ENCODE data around the gene GRK5.
"Not testable (repeated sequence)": the region's sequence is repeated elsewhere in the genome, so short reads cannot be mapped to it uniquely, and the experiment has no call there.

The GRK5 gene

DNA sequence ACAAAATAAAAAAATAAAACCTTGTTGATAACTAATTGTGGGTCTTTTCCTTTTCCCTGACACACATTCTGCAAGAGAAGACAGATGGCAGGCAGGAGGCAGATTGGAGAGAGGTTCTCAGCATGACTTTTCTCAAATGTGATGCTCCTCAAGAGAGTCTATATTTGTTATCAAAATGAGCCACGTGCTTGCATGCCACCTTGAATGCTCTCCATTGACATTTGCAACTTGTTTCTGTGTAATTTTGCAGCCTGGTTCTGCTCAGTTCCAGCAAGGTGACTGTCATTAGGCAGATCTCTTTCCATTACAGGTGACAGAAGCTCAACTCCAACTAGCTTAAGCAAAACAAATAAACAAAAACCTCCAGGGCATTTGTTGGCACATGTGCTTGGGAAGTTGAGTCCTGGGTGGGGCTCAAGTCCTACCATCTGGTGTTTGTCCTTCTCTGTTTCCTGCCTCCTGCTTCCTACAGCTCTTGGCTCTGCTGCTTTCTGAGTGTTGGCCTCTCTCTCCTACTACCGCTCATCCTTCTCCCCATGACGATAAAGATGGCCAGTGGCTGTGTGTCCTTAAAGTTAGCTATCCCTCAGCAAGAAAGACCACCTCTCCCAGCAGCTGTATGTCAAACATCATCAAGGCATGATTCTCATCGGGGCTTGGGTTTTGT is 56.7 kb downstream of the GRK5 start:
- no peak overlapping the region for H3K27ac ChIP-seq (ENCODE audit: low read length)
- H3K9ac ChIP-seq (ENCODE audit: low read length in 2 of 2): no peak overlapping the region
- no peak overlapping the region for H3K4me3 ChIP-seq (ENCODE audit: low read length in 2 of 2)
- no peaks in the 10 kb centered on the region for H3K9me3 ChIP-seq (ENCODE audit: control insufficient read depth in 2 of 2, low read length in 2 of 2)
- peaks cover 14% of the 10 kb centered on the region for H3K4me1 ChIP-seq (ENCODE audit: control insufficient read depth, insufficient read depth, low read length)
- peaks cover 0 to 5% of the 10 kb centered on the region in 2 donors for H3K36me3 ChIP-seq (ENCODE audit: control insufficient read depth in 2 of 2, insufficient read depth in 2 of 2, low read length in 2 of 2)
- H3K27me3 ChIP-seq (ENCODE audit: control insufficient read depth in 1 of 2, insufficient read depth in 2 of 2, low read length in 2 of 2): no peaks in the 10 kb centered on the region

DNA sequence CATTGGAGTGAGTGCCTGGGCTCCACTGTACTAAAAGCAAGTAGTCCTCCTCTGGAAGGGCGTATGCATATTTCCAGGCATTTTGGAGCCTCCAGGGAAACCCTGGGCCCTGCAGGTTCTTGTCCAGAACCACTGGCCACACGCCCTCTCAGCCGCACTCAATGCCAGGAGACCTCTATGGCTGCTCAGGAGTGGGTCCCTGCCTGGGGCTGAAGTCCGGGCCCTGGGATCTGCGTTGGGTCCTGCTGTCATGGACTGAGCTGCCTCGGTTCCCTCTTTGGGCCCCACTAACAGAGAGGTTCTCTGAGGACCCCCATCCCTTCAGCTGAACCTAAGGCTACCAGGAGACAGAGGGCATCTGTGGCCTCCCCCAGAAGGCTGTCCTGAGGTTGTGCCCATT is 58.3 kb downstream of the GRK5 start:
- no peak overlapping the region for H3K27ac ChIP-seq (ENCODE audit: low read length)
- peaks cover 21% of the 10 kb centered on the region for H3K4me1 ChIP-seq (ENCODE audit: control insufficient read depth, insufficient read depth, low read length)
- H3K27me3 ChIP-seq (ENCODE audit: control insufficient read depth in 1 of 2, insufficient read depth in 2 of 2, low read length in 2 of 2): no peaks in the 10 kb centered on the region
- H3K36me3 ChIP-seq (ENCODE audit: control insufficient read depth in 2 of 2, insufficient read depth in 2 of 2, low read length in 2 of 2): peaks cover 0 to 5% of the 10 kb centered on the region in 2 donors
- H3K9ac ChIP-seq (ENCODE audit: low read length in 2 of 2): no peak overlapping the region
- no peak overlapping the region for H3K4me3 ChIP-seq (ENCODE audit: low read length in 2 of 2)
- H3K9me3 ChIP-seq (ENCODE audit: control insufficient read depth in 2 of 2, low read length in 2 of 2): no peaks in the 10 kb centered on the region

DNA sequence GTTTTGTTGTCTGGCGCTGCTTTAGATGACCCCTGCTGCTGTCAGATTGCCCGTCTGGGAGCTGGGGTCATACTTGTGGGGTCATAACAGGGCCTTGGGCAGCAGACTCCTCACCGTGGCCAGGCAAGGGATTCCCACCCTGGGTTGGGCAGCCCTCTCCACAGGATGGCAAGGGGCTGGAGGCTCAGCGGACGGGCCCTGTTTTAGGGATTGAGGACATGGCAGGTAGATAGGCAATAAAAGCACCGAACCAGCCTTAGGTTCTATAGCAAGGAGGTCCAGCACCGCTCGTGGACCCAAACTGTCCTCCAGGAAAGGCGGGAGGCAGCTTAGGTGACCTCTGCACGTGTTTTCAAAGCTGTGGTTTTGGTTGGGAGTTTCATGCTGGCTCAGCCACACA is 60.0 kb downstream of the GRK5 start:
- H3K9me3 ChIP-seq (ENCODE audit: control insufficient read depth in 2 of 2, low read length in 2 of 2): no peaks in the 10 kb centered on the region
- H3K27me3 ChIP-seq (ENCODE audit: control insufficient read depth in 1 of 2, insufficient read depth in 2 of 2, low read length in 2 of 2): no peaks in the 10 kb centered on the region
- peaks cover 34% of the 10 kb centered on the region for H3K4me1 ChIP-seq (ENCODE audit: control insufficient read depth, insufficient read depth, low read length)
- no peak overlapping the region for H3K9ac ChIP-seq (ENCODE audit: low read length in 2 of 2)
- H3K36me3 ChIP-seq (ENCODE audit: control insufficient read depth in 2 of 2, insufficient read depth in 2 of 2, low read length in 2 of 2): peaks cover 0 to 5% of the 10 kb centered on the region in 2 donors
- no peak overlapping the region for H3K4me3 ChIP-seq (ENCODE audit: low read length in 2 of 2)
- no peak overlapping the region for H3K27ac ChIP-seq (ENCODE audit: low read length)

DNA sequence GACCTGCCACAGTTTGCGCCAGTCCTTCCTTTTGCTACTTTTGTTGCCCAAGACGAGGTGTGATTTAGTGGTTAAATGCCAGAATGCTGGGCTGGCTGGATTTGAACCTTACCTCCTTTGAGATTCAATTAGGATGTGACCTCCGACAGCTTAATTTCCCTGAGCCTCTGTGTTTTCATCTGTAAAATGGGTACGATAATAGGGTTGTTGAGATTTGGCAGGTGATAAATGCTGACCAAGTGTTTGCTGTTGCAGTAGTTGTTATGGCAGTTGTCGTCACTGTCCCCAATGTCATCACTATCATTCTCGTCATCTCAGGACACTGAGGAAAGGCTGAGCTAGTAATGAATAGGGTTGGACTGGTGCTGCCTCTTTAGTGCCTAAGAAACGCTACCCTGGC is 61.1 kb downstream of the GRK5 start:
- Histone ChIP-seq H3K9ac (ENCODE audit: low read length in 2 of 2) (no peak overlapping the region), H3K27me3 (ENCODE audit: control insufficient read depth in 1 of 2, insufficient read depth in 2 of 2, low read length in 2 of 2) (no peaks in the 10 kb centered on the region), H3K9me3 (ENCODE audit: control insufficient read depth in 2 of 2, low read length in 2 of 2) (no peaks in the 10 kb centered on the region), H3K4me3 (ENCODE audit: low read length in 2 of 2) (no peak overlapping the region), H3K27ac (ENCODE audit: low read length) (no peak overlapping the region), H3K4me1 (ENCODE audit: control insufficient read depth, insufficient read depth, low read length) (peaks cover 38% of the 10 kb centered on the region), H3K36me3 (ENCODE audit: control insufficient read depth in 2 of 2, insufficient read depth in 2 of 2, low read length in 2 of 2) (peaks cover 0 to 5% of the 10 kb centered on the region in 2 donors)

DNA sequence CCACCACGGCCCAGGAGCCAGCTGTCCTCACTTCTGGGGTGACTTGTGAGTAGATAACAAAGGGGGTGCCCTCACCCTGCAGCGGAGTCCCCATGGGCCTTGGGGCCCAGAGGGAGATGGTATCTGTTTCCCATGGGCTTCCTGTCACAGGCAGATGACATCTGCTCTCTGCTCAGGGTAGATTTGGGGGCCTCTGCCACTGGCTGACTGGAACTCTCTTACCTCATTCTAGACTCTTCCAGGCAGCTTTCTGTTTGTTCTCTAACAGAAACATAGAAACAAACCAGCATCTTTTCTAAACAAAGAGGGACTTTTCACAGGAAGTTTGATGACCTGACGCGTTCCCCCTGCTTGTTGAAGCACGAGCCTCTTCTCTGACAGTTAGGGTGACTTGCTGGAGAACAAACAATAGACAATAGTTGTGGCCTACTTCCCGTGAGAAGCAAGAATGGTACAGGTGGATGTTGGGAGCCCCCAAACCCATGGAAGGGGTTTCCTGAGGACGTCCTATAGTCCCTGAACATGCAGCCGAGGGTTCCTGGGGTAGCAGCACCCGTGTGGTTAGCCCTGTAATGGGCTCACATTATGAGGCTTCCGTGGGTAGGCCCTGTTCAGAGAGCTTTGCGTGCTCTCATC is 61.6 kb downstream of the GRK5 start:
- H3K27ac ChIP-seq (ENCODE audit: low read length): no peak overlapping the region
- no peak overlapping the region for H3K9ac ChIP-seq (ENCODE audit: low read length in 2 of 2)
- H3K36me3 ChIP-seq (ENCODE audit: control insufficient read depth in 2 of 2, insufficient read depth in 2 of 2, low read length in 2 of 2): peaks cover 0 to 5% of the 10 kb centered on the region in 2 donors
- H3K27me3 ChIP-seq (ENCODE audit: control insufficient read depth in 1 of 2, insufficient read depth in 2 of 2, low read length in 2 of 2): no peaks in the 10 kb centered on the region
- H3K9me3 ChIP-seq (ENCODE audit: control insufficient read depth in 2 of 2, low read length in 2 of 2): no peaks in the 10 kb centered on the region
- H3K4me1 ChIP-seq (ENCODE audit: control insufficient read depth, insufficient read depth, low read length): peaks cover 39% of the 10 kb centered on the region
- no peak overlapping the region for H3K4me3 ChIP-seq (ENCODE audit: low read length in 2 of 2)

DNA sequence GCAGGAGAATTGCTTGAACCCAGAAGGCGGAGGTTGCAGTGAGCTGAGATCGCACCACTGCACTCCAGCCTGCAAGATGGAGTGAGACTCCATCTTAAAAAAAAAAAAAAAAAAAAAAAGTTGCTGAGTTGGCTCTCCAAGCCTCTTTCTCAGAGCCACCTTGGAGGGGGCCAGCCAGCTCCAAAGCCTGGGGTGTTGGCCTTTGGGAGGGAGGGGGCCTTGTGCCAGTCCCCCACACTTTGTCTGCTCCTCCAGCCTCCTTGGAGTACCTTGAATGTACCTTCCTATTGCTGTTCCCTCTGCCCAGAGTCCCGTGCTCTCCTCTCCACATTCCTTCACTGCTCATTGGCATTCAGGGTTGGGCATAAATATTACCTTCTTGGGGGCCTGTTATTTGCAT is 62.4 kb downstream of the GRK5 start:
- Histone ChIP-seq H3K4me1 (ENCODE audit: control insufficient read depth, insufficient read depth, low read length) (peaks cover 32% of the 10 kb centered on the region), H3K4me3 (ENCODE audit: low read length in 2 of 2) (no peak overlapping the region), H3K27me3 (ENCODE audit: control insufficient read depth in 1 of 2, insufficient read depth in 2 of 2, low read length in 2 of 2) (no peaks in the 10 kb centered on the region), H3K9me3 (ENCODE audit: control insufficient read depth in 2 of 2, low read length in 2 of 2) (no peaks in the 10 kb centered on the region), H3K27ac (ENCODE audit: low read length) (no peak overlapping the region), H3K9ac (ENCODE audit: low read length in 2 of 2) (no peak overlapping the region), H3K36me3 (ENCODE audit: control insufficient read depth in 2 of 2, insufficient read depth in 2 of 2, low read length in 2 of 2) (peaks cover 0 to 2% of the 10 kb centered on the region in 2 donors)

DNA sequence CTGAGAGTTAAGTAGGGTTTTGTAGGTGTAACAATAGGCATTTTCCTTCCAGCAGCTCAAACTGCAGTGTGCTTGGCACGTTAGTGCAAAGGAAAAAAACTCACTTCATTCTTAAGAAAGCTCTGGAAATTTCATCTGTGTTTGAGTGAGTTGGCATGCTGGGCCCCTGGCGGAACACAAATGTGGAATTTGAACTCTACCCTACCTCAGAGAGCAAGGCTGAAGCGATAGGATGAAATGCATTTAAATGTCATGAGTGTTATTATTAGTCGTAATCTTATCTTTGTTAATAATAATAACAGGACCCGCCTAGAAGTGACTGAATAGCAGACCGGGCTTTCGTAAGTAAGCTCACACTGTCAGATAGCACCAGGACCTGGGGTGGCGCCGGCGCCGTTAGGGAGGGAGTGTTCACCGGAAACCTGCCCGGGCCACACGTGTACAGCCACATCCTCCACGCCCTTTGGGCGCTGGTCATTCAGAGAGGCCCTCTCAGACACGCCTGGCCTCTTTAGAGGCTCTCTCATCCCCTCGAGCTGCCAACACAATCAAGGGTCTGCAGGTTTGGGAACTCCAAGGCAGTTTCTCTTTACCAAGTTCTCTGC is 63.5 kb downstream of the GRK5 start:
- no peak overlapping the region for H3K9ac ChIP-seq (ENCODE audit: low read length in 2 of 2)
- H3K27me3 ChIP-seq (ENCODE audit: control insufficient read depth in 1 of 2, insufficient read depth in 2 of 2, low read length in 2 of 2): no peaks in the 10 kb centered on the region
- peaks cover 0 to 2% of the 10 kb centered on the region in 2 donors for H3K36me3 ChIP-seq (ENCODE audit: control insufficient read depth in 2 of 2, insufficient read depth in 2 of 2, low read length in 2 of 2)
- H3K9me3 ChIP-seq (ENCODE audit: control insufficient read depth in 2 of 2, low read length in 2 of 2): no peaks in the 10 kb centered on the region
- no peak overlapping the region for H3K27ac ChIP-seq (ENCODE audit: low read length)
- H3K4me1 ChIP-seq (ENCODE audit: control insufficient read depth, insufficient read depth, low read length): peaks cover 35% of the 10 kb centered on the region
- H3K4me3 ChIP-seq (ENCODE audit: low read length in 2 of 2): peak overlapping the region in 1 of 2 donors; percentile 52

DNA sequence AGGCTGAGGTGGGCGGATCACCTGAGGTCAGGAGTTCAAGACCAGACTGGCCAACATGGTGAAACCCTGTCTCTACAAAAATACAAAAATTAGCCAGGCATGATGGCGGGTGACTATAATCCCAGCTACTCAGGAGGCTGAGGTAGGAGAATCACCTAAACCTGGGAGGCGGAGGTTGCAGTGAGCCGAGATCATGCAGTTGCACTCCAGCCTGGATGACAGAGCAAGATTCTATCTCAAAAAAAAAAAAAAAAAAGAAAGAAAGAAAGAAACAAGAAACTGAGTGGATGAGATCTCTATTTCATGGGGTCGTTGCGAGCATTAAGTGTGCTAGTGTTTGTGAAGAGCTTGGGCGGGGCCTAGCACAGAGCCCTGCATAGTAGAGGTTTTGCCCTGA is 65.0 kb downstream of the GRK5 start:
- H3K36me3 ChIP-seq (ENCODE audit: control insufficient read depth in 2 of 2, insufficient read depth in 2 of 2, low read length in 2 of 2); H3K4me3 ChIP-seq (ENCODE audit: low read length in 2 of 2); H3K9ac ChIP-seq (ENCODE audit: low read length in 2 of 2); H3K27ac ChIP-seq (ENCODE audit: low read length); H3K27me3 ChIP-seq (ENCODE audit: control insufficient read depth in 1 of 2, insufficient read depth in 2 of 2, low read length in 2 of 2); H3K9me3 ChIP-seq (ENCODE audit: control insufficient read depth in 2 of 2, low read length in 2 of 2): not testable (repeated sequence)
- peaks cover 35% of the 10 kb centered on the region for H3K4me1 ChIP-seq (ENCODE audit: control insufficient read depth, insufficient read depth, low read length)

DNA sequence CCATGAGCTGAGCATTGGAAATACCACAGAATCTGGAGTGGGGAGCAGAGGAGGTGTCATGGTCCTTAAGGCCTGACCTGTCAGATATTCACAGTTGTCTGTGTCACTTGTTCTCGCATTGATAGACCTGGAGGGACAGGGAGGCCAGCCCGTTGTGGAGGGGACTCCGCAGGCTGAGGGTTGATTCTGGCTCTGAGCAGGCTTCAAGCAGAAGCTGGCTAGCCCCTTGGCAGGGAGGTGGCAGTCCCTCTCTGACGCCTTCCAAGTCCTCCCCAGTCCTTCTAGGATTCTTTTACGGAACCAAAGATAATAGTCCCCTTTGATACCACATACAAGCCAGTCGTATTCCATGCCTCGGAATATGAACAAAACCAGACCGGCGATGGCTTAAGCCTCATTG is 65.4 kb downstream of the GRK5 start:
- Histone ChIP-seq H3K9me3 (ENCODE audit: control insufficient read depth in 2 of 2, low read length in 2 of 2) (no peaks in the 10 kb centered on the region), H3K9ac (ENCODE audit: low read length in 2 of 2) (no peak overlapping the region), H3K36me3 (ENCODE audit: control insufficient read depth in 2 of 2, insufficient read depth in 2 of 2, low read length in 2 of 2) (peaks cover 0 to 2% of the 10 kb centered on the region in 2 donors), H3K27me3 (ENCODE audit: control insufficient read depth in 1 of 2, insufficient read depth in 2 of 2, low read length in 2 of 2) (no peaks in the 10 kb centered on the region), H3K4me1 (ENCODE audit: control insufficient read depth, insufficient read depth, low read length) (peaks cover 35% of the 10 kb centered on the region), H3K27ac (ENCODE audit: low read length) (no peak overlapping the region), H3K4me3 (ENCODE audit: low read length in 2 of 2) (no peak overlapping the region)

DNA sequence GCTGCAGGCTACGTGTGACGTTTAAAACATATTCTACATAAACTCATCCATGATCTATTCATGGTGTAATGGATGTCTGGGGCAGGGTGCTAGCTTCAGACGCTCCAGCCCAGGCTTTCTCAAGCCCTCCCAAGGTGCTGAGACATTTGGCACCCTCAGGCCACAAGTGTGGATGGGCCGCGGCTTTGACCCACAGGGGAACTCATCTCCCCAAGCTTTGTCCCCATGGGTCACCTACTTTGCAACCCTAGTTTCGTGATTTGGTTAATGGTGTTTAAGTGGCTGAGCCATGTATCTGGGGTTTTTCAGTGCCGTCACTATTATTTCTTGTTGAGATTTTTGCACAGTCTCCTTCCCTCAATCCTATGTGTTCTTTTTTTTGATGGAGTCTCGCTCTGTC is 66.0 kb downstream of the GRK5 start:
- H3K9me3 ChIP-seq (ENCODE audit: control insufficient read depth in 2 of 2, low read length in 2 of 2): no peaks in the 10 kb centered on the region
- H3K27me3 ChIP-seq (ENCODE audit: control insufficient read depth in 1 of 2, insufficient read depth in 2 of 2, low read length in 2 of 2): no peaks in the 10 kb centered on the region
- H3K36me3 ChIP-seq (ENCODE audit: control insufficient read depth in 2 of 2, insufficient read depth in 2 of 2, low read length in 2 of 2): peaks cover 0 to 2% of the 10 kb centered on the region in 2 donors
- peaks cover 35% of the 10 kb centered on the region for H3K4me1 ChIP-seq (ENCODE audit: control insufficient read depth, insufficient read depth, low read length)
- no peak overlapping the region for H3K4me3 ChIP-seq (ENCODE audit: low read length in 2 of 2)
- H3K27ac ChIP-seq (ENCODE audit: low read length): no peak overlapping the region
- no peak overlapping the region for H3K9ac ChIP-seq (ENCODE audit: low read length in 2 of 2)

DNA sequence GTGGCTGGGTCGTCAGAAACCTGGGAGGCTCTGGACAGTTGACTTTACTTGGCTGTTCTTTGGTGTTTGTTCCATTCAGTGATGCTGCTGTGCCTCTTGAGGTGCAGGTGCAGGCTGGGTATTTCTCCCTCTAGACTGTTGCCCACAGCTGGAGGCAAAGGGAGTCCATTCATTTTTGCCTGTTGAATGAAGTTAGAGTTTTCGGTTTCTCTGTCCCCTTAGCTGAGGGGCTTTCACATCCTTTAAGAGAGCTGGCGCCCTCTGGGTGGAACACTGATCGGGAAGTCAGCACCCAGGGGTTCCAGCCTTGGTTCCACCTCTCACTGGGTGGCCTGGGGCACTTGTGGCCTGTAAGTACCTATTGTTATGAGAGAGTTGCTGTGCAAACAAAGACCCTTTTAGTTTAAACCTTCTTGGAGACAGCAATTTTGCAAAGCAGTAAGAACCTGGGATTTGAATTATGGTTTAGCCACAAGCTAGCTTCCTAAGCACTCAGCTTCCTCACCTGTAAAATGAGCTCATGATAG is 67.2 kb downstream of the GRK5 start:
- Histone ChIP-seq H3K9ac (ENCODE audit: low read length in 2 of 2) (no peak overlapping the region), H3K36me3 (ENCODE audit: control insufficient read depth in 2 of 2, insufficient read depth in 2 of 2, low read length in 2 of 2) (no peaks in the 10 kb centered on the region), H3K4me1 (ENCODE audit: control insufficient read depth, insufficient read depth, low read length) (peaks cover 28% of the 10 kb centered on the region), H3K4me3 (ENCODE audit: low read length in 2 of 2) (no peak overlapping the region), H3K27ac (ENCODE audit: low read length) (no peak overlapping the region), H3K27me3 (ENCODE audit: control insufficient read depth in 1 of 2, insufficient read depth in 2 of 2, low read length in 2 of 2) (no peaks in the 10 kb centered on the region), H3K9me3 (ENCODE audit: control insufficient read depth in 2 of 2, low read length in 2 of 2) (no peaks in the 10 kb centered on the region)
